Stomach (tissue), 9 donors: ENCODE measurements around the gene TPO. TPM values are rescaled to one million over a fixed set of nuclear protein-coding genes. Genes with fewer than 3 reads are reported as not detected.

Experiments used
- DNase-seq, 2 donors: peaks; one replicate each; pipeline versions ENCODE4 v3.0.0 to v3.0.0-alpha.2; 2013 to 2019
- H3K27ac ChIP-seq, 5 donors: fragments of 200-600 bp in 4 of 5; sonication (generic) in 4 of 5; one replicate each; pipeline ENCODE4 v1.5.1; 2013 to 2019; ENCODE audit warnings: mild to moderate bottlenecking in 1 of 5, moderate library complexity in 1 of 5
- H3K27me3 ChIP-seq, 3 donors: fragments of 200-600 bp; sonication (generic); one replicate each; pipeline ENCODE4 v1.5.1; 2017 to 2019; ENCODE audit warnings: mixed run types in 1 of 3
- H3K36me3 ChIP-seq, 4 donors: fragments of 200-600 bp; sonication (generic); 1 replicate in 3 of 4; 2 replicates in 1 of 4; pipeline ENCODE4 v1.5.1; 2016 to 2019
- H3K4me1 ChIP-seq, 4 donors: fragments of 200-600 bp; sonication (generic); one replicate each; pipeline ENCODE4 v1.5.1; 2016 to 2019
- H3K4me3 ChIP-seq, 4 donors: fragments of 200-600 bp; sonication (generic) in 3 of 4; one replicate each; pipeline ENCODE4 v1.5.1; 2016 to 2019; ENCODE audit warnings: mild to moderate bottlenecking in 1 of 4
- H3K9me3 ChIP-seq, 4 donors: fragments of 200-600 bp; sonication (generic); one replicate each; pipeline ENCODE4 v1.5.1; 2016 to 2019
- CTCF ChIP-seq, 7 experiments: fragments of 450-650 bp in 4 of 7; fragments of 200-600 bp in 3 of 7; sonication (generic) in 3 of 7; IDR thresholded peaks; one replicate each; pipeline ENCODE4 v1.5.1; 2016 to 2019; ENCODE audit warnings: antibody characterized with exemption in 7 of 7, control low read depth in 2 of 7, mild to moderate bottlenecking in 1 of 7
- EP300 ChIP-seq: sonication (generic); formaldehyde crosslinking; IDR thresholded peaks from one replicate; pipeline ENCODE4 v1.6.1; 2017; ENCODE audit warnings: antibody characterized with exemption
- POLR2A ChIP-seq, 4 donors: fragments of 450-650 bp; IDR thresholded peaks; one replicate each; pipeline ENCODE4 v1.6.1; 2016; ENCODE audit warnings: antibody characterized with exemption in 4 of 4, control low read depth in 2 of 4, mild to moderate bottlenecking in 1 of 4, moderate library complexity in 1 of 4
- POLR2AphosphoS5 ChIP-seq, 3 donors: sonication (generic); formaldehyde crosslinking; IDR thresholded peaks; one replicate each; pipeline ENCODE4 v1.6.1; 2016; ENCODE audit warnings: antibody characterized with exemption in 3 of 3
- WGBS, 5 donors: extraction: QIAGEN DNeasy Blood & Tissue Kit in 3 of 5; methylation state at CpG; one replicate each; pipeline versions ENCODE4 v1.1.5 to v1.1.7; 2013 to 2018; 5-methylcytosine and 5-hydroxymethylcytosine counted together
- intact Hi-C: fragments of 100-400 bp; cut with DNase I; formaldehyde crosslinking; loops from one replicate; pipeline ENCODE4 v1.15.1; 2023; ENCODE audit warnings: low total_unique reads
- polyA plus RNA-seq, 3 donors: library from polyadenylated mRNA; stranded (reverse); fragments of 200-250 nt; gene quantifications; one replicate each; pipeline ENCODE4 v1.2.3, GENCODE V29; 2013
- total RNA-seq, 5 donors: library from RNA; depleted of rRNA; stranded (reverse); fragments of >200 nt; gene quantifications; one replicate each; pipeline versions ENCODE4 v1.1.0 to v1.2.3, GENCODE V29; 2014 to 2016
- donor health status: healthy with polysubstance abuse.
- donor health status: Bipolar disorder and iron deficiency.
- donor health status: healthy.

TPO gene
- total and polyA plus RNA-seq, 8 donors = 0.37 to 92.4 (median 4.3) TPM

GRCh38 chr2:1559589-1560175 is 146.4 kb downstream of the TPO start:
- TF ChIP-seq CTCF (IDR thresholded peaks at IDR 0.05) = no peak
- no peak for TF ChIP-seq POLR2AphosphoS5 (IDR thresholded peaks at IDR 0.05)
- no peak for TF ChIP-seq EP300
- TF ChIP-seq POLR2A (IDR thresholded peaks at IDR 0.05) = no peak
- no peaks in the 10 kb centered on the region for H3K36me3 ChIP-seq
- WGBS, 5 donors = 86 to 90% (median 87%) methylated on average over 12 to 15 of the region's 15 CpGs
- H3K4me1 ChIP-seq = no peaks in the 10 kb centered on the region
- intact Hi-C loops = no loop called here
- no peaks in the 10 kb centered on the region for H3K9me3 ChIP-seq
- peaks cover 0 to 20% (median 0%) of the 10 kb centered on the region in 3 donors for H3K27me3 ChIP-seq
- no peak for DNase-seq
- H3K4me3 ChIP-seq = no peak overlapping the region
- H3K27ac ChIP-seq = no peak overlapping the region

GRCh38 chr2:1561259-1561658 is 148.0 kb downstream of the TPO start:
- no peaks in the 10 kb centered on the region for H3K4me1 ChIP-seq
- DNase-seq = no peak
- H3K27ac ChIP-seq = no peak overlapping the region
- intact Hi-C loops = no loop called here
- no peaks in the 10 kb centered on the region for H3K9me3 ChIP-seq
- H3K36me3 ChIP-seq = no peaks in the 10 kb centered on the region
- TF ChIP-seq CTCF (IDR thresholded peaks at IDR 0.05) (no peak), POLR2AphosphoS5 (IDR thresholded peaks at IDR 0.05) (no peak), EP300 (no peak), POLR2A (IDR thresholded peaks at IDR 0.05) (no peak)
- peaks cover 0 to 20% (median 0%) of the 10 kb centered on the region in 3 donors for H3K27me3 ChIP-seq
- no peak overlapping the region for H3K4me3 ChIP-seq
- WGBS, 5 donors = 74 to 81% (median 79%) methylated on average over 14 of the region's 14 CpGs

- 79 to 85% (median 80%) methylated on average over 24 of the region's 24 CpGs for WGBS, 5 donors
- Histone ChIP-seq H3K4me1 (no peaks in the 10 kb centered on the region), H3K36me3 (no peaks in the 10 kb centered on the region), H3K9me3 (no peaks in the 10 kb centered on the region), H3K27me3 (peaks cover 0 to 20% (median 0%) of the 10 kb centered on the region in 3 donors), H3K27ac (no peak overlapping the region), H3K4me3 (no peak overlapping the region)
- no peak for DNase-seq
- TF ChIP-seq CTCF (IDR thresholded peaks at IDR 0.05) = no peak
- no peak for TF ChIP-seq POLR2A (IDR thresholded peaks at IDR 0.05)
- TF ChIP-seq POLR2AphosphoS5 (IDR thresholded peaks at IDR 0.05) = no peak
- TF ChIP-seq EP300 = no peak
- intact Hi-C loops = no loop called here
These were observed 148.7 kb downstream of the TPO start for GRCh38 chr2:1561811-1562421.

- no peak overlapping the region for H3K27ac ChIP-seq
- TF ChIP-seq EP300 (no peak), POLR2AphosphoS5 (IDR thresholded peaks at IDR 0.05) (no peak)
- H3K27me3 ChIP-seq = peaks cover 0 to 20% (median 0%) of the 10 kb centered on the region in 3 donors
- no peaks in the 10 kb centered on the region for H3K9me3 ChIP-seq
- H3K4me1 ChIP-seq = no peaks in the 10 kb centered on the region
- no peak overlapping the region for H3K4me3 ChIP-seq
- no peak for DNase-seq
- intact Hi-C loops = no loop called here
- WGBS, 5 donors = 81 to 90% (median 84%) methylated on average over 27 to 32 of the region's 32 CpGs
- H3K36me3 ChIP-seq = no peaks in the 10 kb centered on the region
These were observed 150.0 kb downstream of the TPO start for GRCh38 chr2:1563084-1563857.
